A549 (cell line): ENCODE results near the gene IER2. TPM values are rescaled to one million over a fixed set of nuclear protein-coding genes. Genes with fewer than 3 reads are reported as not detected.

Source experiments
- ATOH8 ChIP-seq: fragments of 250-450 bp; sonication (Bioruptor Pico); IDR thresholded peaks from 2 replicates; pipeline ENCODE4 v1.5.0; 2020; ENCODE audit warnings: low read depth, mild to moderate bottlenecking, moderate library complexity
- BCL3 ChIP-seq: fragments of >200 bp; sonication (Bioruptor Twin); formaldehyde crosslinking; IDR thresholded peaks from 3 replicates; pipeline ENCODE4 v1.6.1; 2016
- CBX8 ChIP-seq: fragments of 200-600 bp; sonication (generic); IDR thresholded peaks from 2 replicates; pipeline ENCODE4 v1.6.1; 2016
- CEBPB ChIP-seq, 2 experiments: fragments of >200 bp in 1 of 2; sonication (Bioruptor Twin) in 1 of 2; formaldehyde crosslinking in 1 of 2; IDR thresholded peaks; 2 replicates each; pipeline ENCODE4 v1.6.1; 2012 to 2016
- CHD2 ChIP-seq: fragments of 150-350 bp; IDR thresholded peaks from 2 replicates; pipeline ENCODE4 v1.6.1; 2014; ENCODE audit warnings: low read length; ENCODE audit not compliant: partially characterized antibody
- EHF ChIP-seq: fragments of 250-450 bp; sonication (Bioruptor Pico); IDR thresholded peaks from 2 replicates; pipeline ENCODE4 v1.5.0; 2020; ENCODE audit warnings: mild to moderate bottlenecking
- EHMT2 ChIP-seq: fragments of 200-600 bp; sonication (generic); IDR thresholded peaks from 2 replicates; pipeline ENCODE4 v1.6.1; 2016; ENCODE audit warnings: antibody characterized with exemption, low read depth, mild to moderate bottlenecking, moderate library complexity
- ELK1 ChIP-seq: fragments of 150-350 bp; IDR thresholded peaks from 2 replicates; pipeline ENCODE4 v1.6.1; 2014; ENCODE audit warnings: low read depth, mild to moderate bottlenecking, low read length
- ESRRA ChIP-seq: fragments of 150-350 bp; IDR thresholded peaks from 2 replicates; pipeline ENCODE4 v1.6.1; 2014; ENCODE audit warnings: mild to moderate bottlenecking, low read length, borderline replicate concordance
- FOSB ChIP-seq: fragments of 250-450 bp; sonication (Bioruptor Pico); IDR thresholded peaks from 2 replicates; pipeline ENCODE4 v1.5.0; 2020; ENCODE audit warnings: mild to moderate bottlenecking, moderate library complexity
- FOSL2 ChIP-seq, 2 experiments: fragments of 450-650 bp in 1 of 2; fragments of >200 bp in 1 of 2; sonication (Bioruptor Twin) in 1 of 2; formaldehyde crosslinking; IDR thresholded peaks; 2 replicates each; pipeline versions ENCODE4 v1.5.0 to v1.6.1; 2016 to 2020; ENCODE audit warnings: mild to moderate bottlenecking in 1 of 2, moderate library complexity in 1 of 2
- GATA3 ChIP-seq: IDR thresholded peaks from 2 replicates; pipeline ENCODE4 v1.6.1; 2012; ENCODE audit warnings: borderline replicate concordance
- HDAC2 ChIP-seq: fragments of 200-600 bp; sonication (generic); IDR thresholded peaks from 2 replicates; pipeline ENCODE4 v1.6.1; 2016
- HMGXB4 ChIP-seq: fragments of 250-450 bp; sonication (Bioruptor Pico); IDR thresholded peaks from 2 replicates; pipeline ENCODE4 v1.5.0; 2021; ENCODE audit warnings: mild to moderate bottlenecking, moderate library complexity, borderline replicate concordance
- HOXB13 ChIP-seq: fragments of 250-450 bp; sonication (Bioruptor Pico); IDR thresholded peaks from 2 replicates; pipeline ENCODE4 v1.5.0; 2020; ENCODE audit warnings: low read depth, mild to moderate bottlenecking, moderate library complexity
- HOXB5 ChIP-seq: fragments of 250-450 bp; sonication (Bioruptor Pico); IDR thresholded peaks from 2 replicates; pipeline ENCODE4 v1.5.0; 2020; ENCODE audit warnings: mild to moderate bottlenecking, moderate library complexity
- JUN ChIP-seq, 2 experiments: fragments of >200 bp; sonication (Bioruptor Twin); formaldehyde crosslinking; IDR thresholded peaks; 2 replicates in 1 of 2; 3 replicates in 1 of 2; pipeline ENCODE4 v1.6.1; 2016 to 2017
- KDM5A ChIP-seq: fragments of 200-600 bp; sonication (generic); IDR thresholded peaks from 2 replicates; pipeline ENCODE4 v1.6.1; 2016; ENCODE audit warnings: antibody characterized with exemption, mild to moderate bottlenecking
- MAX ChIP-seq: IDR thresholded peaks from 2 replicates; pipeline ENCODE4 v1.6.1; 2012
- POLR2AphosphoS2 ChIP-seq: conservative IDR thresholded peaks from 2 replicates; pipeline ENCODE4 v1.6.1; 2012; ENCODE audit warnings: low read length, improper control_type of control experiment, inconsistent platforms
- RAD21 ChIP-seq, 2 experiments: fragments of >200 bp in 1 of 2; sonication (Bioruptor Twin) in 1 of 2; formaldehyde crosslinking in 1 of 2; IDR thresholded peaks in 1 of 2; conservative IDR thresholded peaks in 1 of 2; 2 replicates in 1 of 2; 3 replicates in 1 of 2; pipeline ENCODE4 v1.6.1; 2012 to 2018; ENCODE audit warnings: inconsistent platforms in 1 of 2
- RFX5 ChIP-seq: fragments of 450-650 bp; IDR thresholded peaks from 2 replicates; pipeline ENCODE4 v1.7.1; 2014; ENCODE audit warnings: antibody characterized with exemption, mild to moderate bottlenecking, moderate library complexity
- RNF2 ChIP-seq: fragments of 200-600 bp; sonication (generic); IDR thresholded peaks from 2 replicates; pipeline ENCODE4 v1.6.1; 2016; ENCODE audit warnings: low read depth, mild to moderate bottlenecking, antibody characterized with exemption, moderate library complexity, borderline replicate concordance
- TFCP2L1 ChIP-seq: fragments of 250-450 bp; sonication (Bioruptor Pico); IDR thresholded peaks from 2 replicates; pipeline ENCODE4 v1.5.0; 2021; ENCODE audit warnings: mild to moderate bottlenecking
- USF2 ChIP-seq: fragments of 450-650 bp; IDR thresholded peaks from 2 replicates; pipeline ENCODE4 v1.6.1; 2014; ENCODE audit warnings: antibody characterized with exemption
- ZC3H11A ChIP-seq: fragments of 450-650 bp; IDR thresholded peaks from 2 replicates; pipeline ENCODE4 v1.6.1; 2014; ENCODE audit warnings: antibody characterized with exemption, mild to moderate bottlenecking
- ZNF302 ChIP-seq: fragments of 250-450 bp; sonication (Bioruptor Pico); IDR thresholded peaks from 2 replicates; pipeline ENCODE4 v1.9.0; 2021; ENCODE audit warnings: inconsistent platforms, mild to moderate bottlenecking, moderate library complexity
- ZSCAN20 ChIP-seq: fragments of 250-450 bp; sonication (Bioruptor Pico); IDR thresholded peaks from 2 replicates; pipeline ENCODE4 v1.8.0; 2022; ENCODE audit warnings: mild to moderate bottlenecking, moderate library complexity
- polyA plus RNA-seq, 4 experiments: library from polyadenylated mRNA; depleted of rRNA in 3 of 4; stranded (reverse); fragments of >200 nt; fragmentation: RNase III in 1 of 4; extraction: RNeasy Plus Mini Kit Qiagen cat#74134 plus additional on column Dnase treatment in 1 of 4; gene quantifications; 2 replicates in 3 of 4; 3 replicates in 1 of 4; pipeline ENCODE4 v1.2.3, GENCODE V29; 2011 to 2017

The IER2 gene
- polyA plus RNA-seq, 2 of the 4 experiments (the other 2 are of a cell fraction) = 39.9 to 75.7 TPM

GRCh38 chr19:13164343-13165161 lies 14.3 kb downstream of the IER2 start (continued):
- TF ChIP-seq BCL3 = no peak; the same call in 2 of the 3 replicates
- no peak for TF ChIP-seq EHMT2
- peak in 1 of 2 experiments; percentile 23; a peak in 1 of 5 replicates for TF ChIP-seq JUN (IDR thresholded peaks at IDR 0.05)
- TF ChIP-seq CHD2 = no peak
- TF ChIP-seq ZNF302 (CRISPR knock-in tag) = 0 out of 2 replicates have a peak, but pooled peaks have one; percentile 42
- no peak for TF ChIP-seq RNF2
- peak; percentile 63; the same call in 1 of the 2 replicates for TF ChIP-seq EHF (CRISPR knock-in tag)
- TF ChIP-seq GATA3 = no peak; the same call in 1 of the 2 replicates
- TF ChIP-seq FOSB = 0 out of 2 replicates have a peak, but pooled peaks have one; percentile 30
- TF ChIP-seq HOXB5 (CRISPR knock-in tag) = no peak; the same call in 1 of the 2 replicates
- no peak for TF ChIP-seq HOXB13 (CRISPR knock-in tag)
- no peak for TF ChIP-seq RAD21 (conservative IDR thresholded peaks at IDR 0.05 in 1 of 2, IDR thresholded peaks at IDR 0.05 in 1 of 2)
- TF ChIP-seq ESRRA = no peak
- TF ChIP-seq ATOH8 = peak; percentile 73; the same call in 1 of the 2 replicates
- no peak for TF ChIP-seq RFX5
- no peak for TF ChIP-seq USF2
- peak; percentile 78 for TF ChIP-seq MAX
- no peak for TF ChIP-seq KDM5A
- TF ChIP-seq HDAC2 = no peak
- no peak for TF ChIP-seq ELK1
- TF ChIP-seq ZSCAN20 (CRISPR knock-in tag) = peak; percentile 11; the same call in 1 of the 2 replicates
- no peak for TF ChIP-seq CEBPB (IDR thresholded peaks at IDR 0.05)
- no peak for TF ChIP-seq CBX8
- no peak for TF ChIP-seq HMGXB4 (CRISPR knock-in tag)
- 0 out of 2 replicates have a peak, but pooled peaks have one; percentile 5 for TF ChIP-seq FOSL2 (IDR thresholded peaks at IDR 0.05)
- TF ChIP-seq FOSL2 (CRISPR knock-in tag; IDR thresholded peaks at IDR 0.05) = peak; percentile 44
- TF ChIP-seq ZC3H11A = no peak
- TF ChIP-seq TFCP2L1 (CRISPR knock-in tag) = no peak
- TF ChIP-seq POLR2AphosphoS2 = no peak
